ENCODE results near the gene VIPR2.
"Not testable (repeated sequence)": the region's sequence is repeated elsewhere in the genome, so short reads cannot be mapped to it uniquely, and the experiment has no call there.

The VIPR2 gene

DNA sequence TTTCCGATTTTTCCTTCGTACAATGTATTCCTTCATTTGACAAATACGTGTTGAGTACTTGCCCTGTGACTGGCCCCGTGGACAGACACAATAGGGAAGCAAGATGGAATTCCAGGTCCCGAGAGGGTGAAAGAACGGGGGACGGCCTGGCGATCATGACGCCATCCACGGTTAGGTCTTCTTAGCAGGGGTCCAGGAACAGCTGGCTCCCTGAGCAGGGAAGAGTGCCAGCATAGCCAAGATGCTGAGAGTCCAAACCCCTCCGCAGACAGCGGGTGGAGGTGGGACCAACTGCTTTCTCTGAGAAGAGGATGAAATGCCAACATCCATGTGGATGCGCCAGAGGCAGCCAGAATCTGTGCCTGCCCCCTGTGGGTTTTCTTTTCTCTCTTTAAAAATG, 144.6 kb downstream of the VIPR2 start:
- DNase-seq, result no peak

- DNase-seq, result no peak
Measured at GRCh38 chr7:158999496-158999895, 145.2 kb downstream of the VIPR2 start.

DNA sequence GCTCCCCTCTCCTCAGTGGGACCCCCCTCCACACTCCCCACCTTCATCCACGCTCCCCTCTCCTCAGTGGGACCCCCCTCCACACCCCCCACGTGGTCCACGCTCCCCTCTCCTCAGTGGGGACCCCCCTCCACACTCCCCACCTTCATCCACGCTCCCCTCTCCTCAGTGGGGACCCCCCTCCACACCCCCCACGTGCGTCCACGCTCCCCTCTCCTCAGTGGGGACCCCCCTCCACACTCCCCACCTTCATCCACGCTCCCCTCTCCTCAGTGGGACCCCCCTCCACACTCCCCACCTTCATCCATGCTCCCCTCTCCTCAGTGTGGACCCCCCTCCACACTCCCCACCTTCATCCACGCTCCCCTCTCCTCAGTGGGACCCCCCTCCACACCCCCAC, 146.4 kb downstream of the VIPR2 start:
- not testable (repeated sequence) for DNase-seq

DNA sequence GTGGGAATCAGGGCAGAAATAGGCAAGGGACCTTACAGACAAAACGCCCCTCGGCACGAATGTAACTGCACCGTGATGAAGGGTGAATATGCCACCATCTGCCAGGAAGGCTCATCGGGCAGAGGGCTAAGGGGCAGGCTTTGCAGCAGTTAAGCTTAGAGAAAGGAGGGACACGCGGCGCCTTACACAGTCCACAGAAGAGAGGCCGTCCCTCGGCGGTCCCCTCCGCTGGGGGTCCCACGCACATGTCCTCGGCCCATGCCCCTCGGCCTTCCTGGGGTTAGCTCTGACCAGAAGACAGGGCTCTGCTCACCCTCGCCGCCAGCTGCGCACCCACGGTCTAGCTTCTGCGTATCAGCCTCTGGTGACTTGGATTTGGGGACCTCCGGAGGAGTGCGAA, 147.2 kb downstream of the VIPR2 start:
- DNase-seq, result no peak

- DNase-seq, result no peak
Measured at GRCh38 chr7:158997110-158997453, 147.6 kb downstream of the VIPR2 start.

DNA sequence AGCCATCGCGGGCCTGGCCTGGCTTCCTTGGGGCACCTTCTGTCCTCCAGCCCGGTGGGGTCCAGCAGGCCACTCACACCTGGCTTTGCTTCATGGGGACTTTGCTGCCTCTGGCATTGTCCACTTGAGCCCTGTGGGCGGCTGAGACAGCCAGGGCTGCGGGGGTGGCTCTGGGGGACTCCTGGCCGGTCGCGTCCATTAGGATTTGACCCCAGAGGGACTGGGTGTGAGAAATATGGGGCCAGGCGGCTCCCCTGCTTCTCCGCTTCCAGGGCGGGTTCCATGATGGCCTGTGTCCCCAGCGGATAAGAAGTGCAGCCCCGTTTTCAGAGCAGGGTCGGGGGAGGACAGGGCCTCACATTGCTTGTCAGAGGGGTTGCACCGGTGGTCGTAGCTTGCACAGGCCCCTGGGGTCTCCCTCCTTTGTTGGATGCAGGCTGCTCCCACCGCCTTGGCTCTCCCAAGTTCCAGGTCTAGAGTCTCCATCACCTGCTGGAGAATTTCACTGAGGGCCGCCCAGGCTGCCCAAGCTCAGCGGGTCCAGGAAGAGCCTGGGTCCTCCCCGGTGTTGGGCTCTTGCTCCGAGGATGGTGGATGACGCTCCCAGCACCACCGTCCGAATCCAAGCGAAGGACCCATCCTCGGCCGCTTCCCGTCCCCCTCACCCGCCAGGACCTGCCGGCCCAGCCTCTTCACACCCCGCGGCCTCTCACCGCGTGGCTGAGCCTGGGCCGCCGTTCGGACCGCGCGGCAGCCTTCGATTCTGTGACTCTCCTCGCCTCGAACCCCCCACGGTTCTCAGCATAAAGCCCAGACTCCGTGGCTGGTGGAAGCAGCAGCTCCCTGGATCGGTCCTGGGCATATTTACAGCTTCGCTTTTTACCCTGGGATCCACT, 148.2 kb downstream of the VIPR2 start:
- no peak for DNase-seq

- no peak for DNase-seq
Measured at GRCh38 chr7:158995514-158995913, 149.2 kb downstream of the VIPR2 start.

DNA sequence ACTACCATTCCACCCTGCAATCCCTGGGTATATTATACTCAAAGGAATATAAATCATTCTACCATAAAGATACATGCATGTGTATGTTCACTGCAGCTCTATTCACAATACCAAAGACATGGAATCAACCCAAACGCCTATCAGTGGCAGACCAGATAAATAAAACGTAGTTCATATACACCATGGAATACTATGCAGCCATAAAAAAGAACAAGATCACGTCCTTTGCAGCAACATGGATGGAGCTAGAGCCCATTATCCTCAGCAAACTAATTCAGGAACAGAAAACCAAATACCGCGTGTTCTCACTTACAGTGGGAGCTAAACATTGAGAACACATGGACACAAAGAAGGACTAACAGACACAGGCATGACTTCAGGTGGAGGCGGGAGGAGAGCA, 150.0 kb downstream of the VIPR2 start:
- DNase-seq, result no peak

- no peak for DNase-seq
Measured at GRCh38 chr7:158993591-158993990, 151.1 kb downstream of the VIPR2 start.

DNA sequence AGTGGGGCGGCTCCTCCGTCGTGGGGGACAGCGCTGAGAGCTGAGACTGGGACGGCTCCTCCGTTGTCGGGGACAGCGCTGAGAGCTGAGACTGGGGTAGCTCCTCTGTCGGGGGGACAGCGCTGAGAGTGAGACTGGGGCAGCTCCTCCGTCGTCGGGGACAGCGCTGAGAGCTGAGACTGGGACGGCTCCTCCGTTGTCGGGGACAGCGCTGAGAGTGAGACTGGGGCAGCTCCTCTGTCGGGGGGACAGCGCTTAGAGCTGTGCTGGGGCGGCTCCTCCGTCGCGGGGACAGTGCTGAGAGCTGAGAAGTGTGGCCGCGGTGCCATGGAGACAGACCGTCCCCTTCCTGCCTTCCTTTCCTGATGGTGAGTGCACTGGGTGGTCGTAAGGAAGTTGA, 151.9 kb downstream of the VIPR2 start:
- no peak for DNase-seq

- DNase-seq, result no peak
Measured at GRCh38 chr7:158991824-158992621, 152.6 kb downstream of the VIPR2 start.

- DNase-seq, result no peak
Measured at GRCh38 chr7:158988996-158989395, 155.7 kb downstream of the VIPR2 start.

- DNase-seq, result no peak
Measured at GRCh38 chr7:158988302-158988862, 156.3 kb downstream of the VIPR2 start.

DNA sequence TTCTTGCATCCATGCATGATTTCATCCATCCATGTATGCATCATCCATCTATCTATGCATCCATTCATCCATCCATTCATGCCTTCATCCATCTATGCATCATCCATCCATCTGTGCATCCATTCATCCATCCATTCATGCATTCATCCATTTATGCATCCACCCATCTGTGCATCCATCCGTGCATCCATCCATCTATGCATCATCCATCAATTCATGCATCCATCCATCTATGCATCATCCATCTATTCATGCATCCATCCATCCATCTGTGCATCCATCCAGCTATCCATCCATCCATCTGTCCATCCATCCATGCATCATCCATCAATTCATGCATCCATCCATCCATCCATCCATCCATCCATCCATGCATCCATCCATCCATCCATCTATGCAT, 157.0 kb downstream of the VIPR2 start:
- no peak for DNase-seq

GRCh38 chr7:158985583-158985982, 159.1 kb downstream of the VIPR2 start:
- no peak for DNase-seq

GRCh38 chr7:158984007-158984406, 160.7 kb downstream of the VIPR2 start:
- DNase-seq, result not testable (repeated sequence)

- DNase-seq, result not testable (repeated sequence)
Measured at GRCh38 chr7:158982080-158982479, 162.6 kb downstream of the VIPR2 start.

DNA sequence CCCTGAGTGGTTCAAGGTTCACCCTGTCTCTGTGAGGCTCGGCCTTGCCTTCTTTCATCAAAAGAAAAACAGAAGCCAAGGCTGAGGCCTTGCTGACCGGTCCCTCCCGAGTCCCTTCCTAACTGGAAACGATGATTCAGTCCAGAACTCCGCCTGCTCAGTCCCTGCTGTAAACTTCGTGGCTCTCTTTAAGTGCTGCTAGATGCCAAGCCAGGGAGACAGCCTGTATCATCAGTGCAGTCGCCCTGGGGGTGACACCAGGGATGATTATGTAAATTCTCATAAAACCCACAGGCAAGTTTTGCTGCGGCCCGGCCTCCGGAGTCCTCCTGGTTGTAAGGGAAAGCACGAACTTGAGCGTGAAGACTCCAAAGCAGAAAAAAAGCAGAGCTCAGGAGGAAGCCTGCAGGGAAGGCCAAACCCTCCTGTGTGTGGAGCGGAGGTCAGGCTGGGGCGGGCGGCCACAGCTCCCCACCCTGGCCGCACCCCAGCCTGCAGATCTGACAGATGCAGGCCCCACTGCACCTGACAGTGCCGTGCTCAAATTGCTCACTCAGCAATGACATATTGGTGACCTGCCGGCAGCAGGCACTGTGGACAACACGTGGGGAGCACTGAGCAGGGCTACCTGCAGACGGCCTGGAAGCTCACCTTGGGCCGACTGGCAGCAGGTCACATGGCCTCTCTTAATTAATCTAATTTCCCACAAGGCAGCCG, 164.9 kb downstream of the VIPR2 start:
- DNase-seq, result no peak

- no peak for DNase-seq
Measured at GRCh38 chr7:158979023-158979529, 165.6 kb downstream of the VIPR2 start.

All from NCI-H1048 (cell line).